Measurements from ENCODE around the gene DMWD.

Gene DMWD

GRCh38 chr19:45824531-45825262, 32.1 kb upstream of the DMWD start:
- Histone ChIP-seq H3K27ac (ENCODE audit: insufficient read depth, low read length, poor library complexity, severe bottlenecking) (no peak overlapping the region), H3K9me3 (ENCODE audit: control insufficient read depth, low read length) (no peaks in the 10 kb centered on the region), H3K27me3 (replicated peaks; ENCODE audit: control insufficient read depth, insufficient read depth, low read length, poor library complexity, severe bottlenecking) (no peaks in the 10 kb centered on the region), H3K36me3 (ENCODE audit: control insufficient read depth, insufficient read depth, low read length) (peaks cover 77% of the 10 kb centered on the region), H3K4me1 (ENCODE audit: control insufficient read depth, insufficient read depth, low read length, poor library complexity, severe bottlenecking) (no peaks in the 10 kb centered on the region), H3K4me3 (ENCODE audit: insufficient read depth, low read depth, low read length, poor library complexity, severe bottlenecking) (no peak overlapping the region)
- DNase-seq = no peak

- H3K36me3 ChIP-seq (ENCODE audit: control insufficient read depth, insufficient read depth, low read length) = peaks cover 70% of the 10 kb centered on the region
Measured at GRCh38 chr19:45824041-45824471, 31.4 kb upstream of the DMWD start.

GRCh38 chr19:45823182-45823581, 30.5 kb upstream of the DMWD start:
- no peak overlapping the region for H3K4me3 ChIP-seq (ENCODE audit: insufficient read depth, low read depth, low read length, poor library complexity, severe bottlenecking)
- DNase-seq = no peak
- no peaks in the 10 kb centered on the region for H3K27me3 ChIP-seq (replicated peaks; ENCODE audit: control insufficient read depth, insufficient read depth, low read length, poor library complexity, severe bottlenecking)
- H3K9me3 ChIP-seq (ENCODE audit: control insufficient read depth, low read length) = no peaks in the 10 kb centered on the region
- peaks cover 62% of the 10 kb centered on the region for H3K36me3 ChIP-seq (ENCODE audit: control insufficient read depth, insufficient read depth, low read length)
- no peak overlapping the region for H3K27ac ChIP-seq (ENCODE audit: insufficient read depth, low read length, poor library complexity, severe bottlenecking)
- H3K4me1 ChIP-seq (ENCODE audit: control insufficient read depth, insufficient read depth, low read length, poor library complexity, severe bottlenecking) = no peaks in the 10 kb centered on the region

More at GRCh38 chr19:45824041-45824471, 31.4 kb upstream of the DMWD start:
- H3K4me1 ChIP-seq (ENCODE audit: control insufficient read depth, insufficient read depth, low read length, poor library complexity, severe bottlenecking) = no peaks in the 10 kb centered on the region
- no peak overlapping the region for H3K27ac ChIP-seq (ENCODE audit: insufficient read depth, low read length, poor library complexity, severe bottlenecking)
- H3K4me3 ChIP-seq (ENCODE audit: insufficient read depth, low read depth, low read length, poor library complexity, severe bottlenecking) = no peak overlapping the region
- DNase-seq = no peak
- H3K9me3 ChIP-seq (ENCODE audit: control insufficient read depth, low read length) = no peaks in the 10 kb centered on the region
- no peaks in the 10 kb centered on the region for H3K27me3 ChIP-seq (replicated peaks; ENCODE audit: control insufficient read depth, insufficient read depth, low read length, poor library complexity, severe bottlenecking)

GRCh38 chr19:45822716-45823115, 30.1 kb upstream of the DMWD start:
- no peak for DNase-seq
- Histone ChIP-seq H3K27ac (ENCODE audit: insufficient read depth, low read length, poor library complexity, severe bottlenecking) (no peak overlapping the region), H3K4me3 (ENCODE audit: insufficient read depth, low read depth, low read length, poor library complexity, severe bottlenecking) (no peak overlapping the region), H3K9me3 (ENCODE audit: control insufficient read depth, low read length) (no peaks in the 10 kb centered on the region), H3K4me1 (ENCODE audit: control insufficient read depth, insufficient read depth, low read length, poor library complexity, severe bottlenecking) (no peaks in the 10 kb centered on the region), H3K27me3 (replicated peaks; ENCODE audit: control insufficient read depth, insufficient read depth, low read length, poor library complexity, severe bottlenecking) (no peaks in the 10 kb centered on the region), H3K36me3 (ENCODE audit: control insufficient read depth, insufficient read depth, low read length) (peaks cover 57% of the 10 kb centered on the region)

- Histone ChIP-seq H3K9me3 (ENCODE audit: control insufficient read depth, low read length) (no peaks in the 10 kb centered on the region), H3K27ac (ENCODE audit: insufficient read depth, low read length, poor library complexity, severe bottlenecking) (no peak overlapping the region), H3K4me1 (ENCODE audit: control insufficient read depth, insufficient read depth, low read length, poor library complexity, severe bottlenecking) (no peaks in the 10 kb centered on the region), H3K36me3 (ENCODE audit: control insufficient read depth, insufficient read depth, low read length) (peaks cover 46% of the 10 kb centered on the region), H3K4me3 (ENCODE audit: insufficient read depth, low read depth, low read length, poor library complexity, severe bottlenecking) (no peak overlapping the region), H3K27me3 (replicated peaks; ENCODE audit: control insufficient read depth, insufficient read depth, low read length, poor library complexity, severe bottlenecking) (no peaks in the 10 kb centered on the region)
- DNase-seq = no peak
Measured at GRCh38 chr19:45821570-45821969, 28.9 kb upstream of the DMWD start.

GRCh38 chr19:45821103-45821521, 28.5 kb upstream of the DMWD start:
- Histone ChIP-seq H3K4me1 (ENCODE audit: control insufficient read depth, insufficient read depth, low read length, poor library complexity, severe bottlenecking) (no peaks in the 10 kb centered on the region), H3K9me3 (ENCODE audit: control insufficient read depth, low read length) (no peaks in the 10 kb centered on the region), H3K4me3 (ENCODE audit: insufficient read depth, low read depth, low read length, poor library complexity, severe bottlenecking) (no peak overlapping the region), H3K36me3 (ENCODE audit: control insufficient read depth, insufficient read depth, low read length) (peaks cover 41% of the 10 kb centered on the region), H3K27ac (ENCODE audit: insufficient read depth, low read length, poor library complexity, severe bottlenecking) (no peak overlapping the region), H3K27me3 (replicated peaks; ENCODE audit: control insufficient read depth, insufficient read depth, low read length, poor library complexity, severe bottlenecking) (no peaks in the 10 kb centered on the region)
- no peak for DNase-seq

GRCh38 chr19:45820413-45821102, 27.9 kb upstream of the DMWD start:
- Histone ChIP-seq H3K4me3 (ENCODE audit: insufficient read depth, low read depth, low read length, poor library complexity, severe bottlenecking) (no peak overlapping the region), H3K36me3 (ENCODE audit: control insufficient read depth, insufficient read depth, low read length) (peaks cover 36% of the 10 kb centered on the region), H3K27ac (ENCODE audit: insufficient read depth, low read length, poor library complexity, severe bottlenecking) (no peak overlapping the region), H3K9me3 (ENCODE audit: control insufficient read depth, low read length) (no peaks in the 10 kb centered on the region), H3K27me3 (replicated peaks; ENCODE audit: control insufficient read depth, insufficient read depth, low read length, poor library complexity, severe bottlenecking) (no peaks in the 10 kb centered on the region), H3K4me1 (ENCODE audit: control insufficient read depth, insufficient read depth, low read length, poor library complexity, severe bottlenecking) (no peaks in the 10 kb centered on the region)
- DNase-seq = no peak

GRCh38 chr19:45819769-45820168, 27.1 kb upstream of the DMWD start:
- DNase-seq = no peak
- H3K27me3 ChIP-seq (replicated peaks; ENCODE audit: control insufficient read depth, insufficient read depth, low read length, poor library complexity, severe bottlenecking) = no peaks in the 10 kb centered on the region
- H3K27ac ChIP-seq (ENCODE audit: insufficient read depth, low read length, poor library complexity, severe bottlenecking) = no peak overlapping the region
- no peak overlapping the region for H3K4me3 ChIP-seq (ENCODE audit: insufficient read depth, low read depth, low read length, poor library complexity, severe bottlenecking)
- H3K4me1 ChIP-seq (ENCODE audit: control insufficient read depth, insufficient read depth, low read length, poor library complexity, severe bottlenecking) = no peaks in the 10 kb centered on the region
- no peaks in the 10 kb centered on the region for H3K9me3 ChIP-seq (ENCODE audit: control insufficient read depth, low read length)
- H3K36me3 ChIP-seq (ENCODE audit: control insufficient read depth, insufficient read depth, low read length) = peaks cover 28% of the 10 kb centered on the region

- H3K27me3 ChIP-seq (replicated peaks; ENCODE audit: control insufficient read depth, insufficient read depth, low read length, poor library complexity, severe bottlenecking) = no peaks in the 10 kb centered on the region
- no peaks in the 10 kb centered on the region for H3K4me1 ChIP-seq (ENCODE audit: control insufficient read depth, insufficient read depth, low read length, poor library complexity, severe bottlenecking)
- no peak overlapping the region for H3K27ac ChIP-seq (ENCODE audit: insufficient read depth, low read length, poor library complexity, severe bottlenecking)
- H3K36me3 ChIP-seq (ENCODE audit: control insufficient read depth, insufficient read depth, low read length) = peaks cover 11% of the 10 kb centered on the region
- H3K4me3 ChIP-seq (ENCODE audit: insufficient read depth, low read depth, low read length, poor library complexity, severe bottlenecking) = no peak overlapping the region
- no peak for DNase-seq
- no peaks in the 10 kb centered on the region for H3K9me3 ChIP-seq (ENCODE audit: control insufficient read depth, low read length)
Measured at GRCh38 chr19:45817725-45818301, 25.2 kb upstream of the DMWD start.

Data from effector memory CD4-positive, alpha-beta T cell (primary cell).